Calu3 (cell line): ENCODE results near the gene PPP1R26. TPM values are rescaled to one million over a fixed set of nuclear protein-coding genes. Genes with fewer than 3 reads are reported as not detected.
"Not testable (repeated sequence)": the region's sequence is repeated elsewhere in the genome, so short reads cannot be mapped to it uniquely, and the experiment has no call there.

ENCODE experiments used
- BruUV-seq: library from RNA; stranded (reverse); fragments of 400-500 nt; replicated peaks from 2 replicates; lab custom pipeline; 2021; lab: Mats Ljungman, UMichigan
- CTCF ChIA-PET: fragments of 300-600 bp; sonication (Branson Sonifier 250); formaldehyde crosslinking; loops from one replicate; lab custom pipeline; 2022; ENCODE audit warnings: antibody characterized with exemption; lab: Charles Lee
- DNase-seq: peaks from one replicate; pipeline ENCODE4 v3.0.0; 2022
- H3K27ac Mint-ChIP-seq: one replicate; pipeline ENCODE4 v1.8.0; 2022; ENCODE audit warnings: mixed read lengths; ENCODE audit not compliant: unreplicated experiment
- H3K27me3 Mint-ChIP-seq: one replicate; pipeline ENCODE4 v1.8.0; 2022; ENCODE audit warnings: mixed read lengths; ENCODE audit not compliant: unreplicated experiment
- H3K36me3 Mint-ChIP-seq: one replicate; pipeline ENCODE4 v1.8.0; 2022; ENCODE audit warnings: mild to moderate bottlenecking, moderate library complexity, mixed read lengths; ENCODE audit not compliant: insufficient read depth, unreplicated experiment
- H3K4me1 Mint-ChIP-seq: one replicate; pipeline ENCODE4 v1.8.0; 2022; ENCODE audit warnings: mild to moderate bottlenecking, low read depth, mixed read lengths; ENCODE audit not compliant: unreplicated experiment
- H3K4me3 Mint-ChIP-seq: one replicate; pipeline ENCODE4 v1.8.0; 2022; ENCODE audit warnings: mild to moderate bottlenecking, low read depth, moderate library complexity, mixed read lengths; ENCODE audit not compliant: unreplicated experiment
- H3K9me3 Mint-ChIP-seq: one replicate; pipeline ENCODE4 v1.8.0; 2022; ENCODE audit warnings: low read depth, mixed read lengths; ENCODE audit not compliant: unreplicated experiment
- CTCF ChIP-seq: fragments of 200-600 bp; IDR thresholded peaks from one replicate; pipeline ENCODE4 v1.8.0; 2022; ENCODE audit warnings: antibody characterized with exemption; ENCODE audit not compliant: unreplicated experiment
- intact Hi-C: fragments of 100-400 bp; cut with micrococcal nuclease; formaldehyde crosslinking; loops from one replicate; pipeline ENCODE4 v1.10.0; 2022; ENCODE audit not compliant: unreplicated experiment
- total RNA-seq: library from RNA; stranded (reverse); gene quantifications from 2 replicates; pipeline ENCODE4 v1.2.3, GENCODE V29; 2022

The PPP1R26 gene
- total RNA-seq, 1 experiment from 2014 or later, result 35.1 TPM

GRCh38 chr9:135526730-135527571, 47.4 kb downstream of the PPP1R26 start:
- Mint-ChIP-seq H3K4me3 (no peak overlapping the region), H3K9me3 (no peaks in the 10 kb centered on the region), H3K27me3 (peaks cover 25% of the 10 kb centered on the region), H3K4me1 (no peaks in the 10 kb centered on the region), H3K27ac (no peak overlapping the region), H3K36me3 (no peaks in the 10 kb centered on the region)
- CTCF ChIA-PET, result interaction anchor here (0.6 kb wide), 1 partner anchor 64 kb away, joined by 11 read pairs; no protein-coding TSS in a partner anchor
- no peak for TF ChIP-seq CTCF
- DNase-seq, result no peak
- intact Hi-C loops, result no loop called here
- no TSS peak for BruUV-seq

GRCh38 chr9:135528842-135529435, 49.4 kb downstream of the PPP1R26 start:
- H3K4me3 Mint-ChIP-seq, BruUV-seq, H3K36me3 Mint-ChIP-seq, DNase-seq, H3K9me3 Mint-ChIP-seq, intact Hi-C loops, H3K27ac Mint-ChIP-seq, CTCF ChIA-PET, H3K4me1 Mint-ChIP-seq: not testable (repeated sequence)
- H3K27me3 Mint-ChIP-seq, result peaks cover 38% of the 10 kb centered on the region

GRCh38 chr9:135530146-135530545, 50.6 kb downstream of the PPP1R26 start:
- TF ChIP-seq CTCF, result no peak
- Mint-ChIP-seq H3K27ac (no peak overlapping the region), H3K36me3 (no peaks in the 10 kb centered on the region), H3K4me3 (no peak overlapping the region), H3K4me1 (no peaks in the 10 kb centered on the region), H3K9me3 (no peaks in the 10 kb centered on the region), H3K27me3 (peaks cover 50% of the 10 kb centered on the region)
- BruUV-seq, result no TSS peak
- DNase-seq, result no peak
- intact Hi-C loops, result no loop called here
- CTCF ChIA-PET, result no interaction called here

- Mint-ChIP-seq H3K27ac (no peak overlapping the region), H3K27me3 (peaks cover 52% of the 10 kb centered on the region), H3K36me3 (no peaks in the 10 kb centered on the region), H3K4me3 (no peak overlapping the region), H3K4me1 (no peaks in the 10 kb centered on the region), H3K9me3 (no peaks in the 10 kb centered on the region)
- intact Hi-C loops, result no loop called here
- no peak for TF ChIP-seq CTCF
- no TSS peak for BruUV-seq
- DNase-seq, result no peak
- CTCF ChIA-PET, result no interaction called here
These were observed 51.5 kb downstream of the PPP1R26 start for GRCh38 chr9:135531096-135531495.
